OCI-LY1 (cell line): Measurements from ENCODE around the gene ANKRD2.

Experiments
- CTCF ChIP-seq: fragments of 200-600 bp; sonication (generic), shearing (Covaris generic); IDR thresholded peaks from 2 replicates; pipeline ENCODE4 v1.5.1; 2017; ENCODE audit warnings: mild to moderate bottlenecking, antibody characterized with exemption, low read length, moderate library complexity, mixed read lengths
- EZH2 ChIP-seq: fragments of 200-600 bp; sonication (generic), shearing (Covaris generic); IDR thresholded peaks from 2 replicates; pipeline ENCODE4 v1.8.0; 2017; ENCODE audit warnings: borderline replicate concordance, mixed run types, mild to moderate bottlenecking, antibody characterized with exemption, low read length, moderate library complexity, mixed read lengths

- TF ChIP-seq CTCF (no peak), EZH2 (no peak)
These were observed 22.0 kb upstream of the ANKRD2 start for GRCh38 chr10:97550336-97551149.
